ENCODE measurements around the gene SORCS2. TPM values are rescaled to one million over a fixed set of nuclear protein-coding genes. Genes with fewer than 3 reads are reported as not detected.

Gene SORCS2
- total RNA-seq, 4 donors from 2014 or later, result 0.48 to 1.8 (median 0.68) TPM; not detected in 1

DNA sequence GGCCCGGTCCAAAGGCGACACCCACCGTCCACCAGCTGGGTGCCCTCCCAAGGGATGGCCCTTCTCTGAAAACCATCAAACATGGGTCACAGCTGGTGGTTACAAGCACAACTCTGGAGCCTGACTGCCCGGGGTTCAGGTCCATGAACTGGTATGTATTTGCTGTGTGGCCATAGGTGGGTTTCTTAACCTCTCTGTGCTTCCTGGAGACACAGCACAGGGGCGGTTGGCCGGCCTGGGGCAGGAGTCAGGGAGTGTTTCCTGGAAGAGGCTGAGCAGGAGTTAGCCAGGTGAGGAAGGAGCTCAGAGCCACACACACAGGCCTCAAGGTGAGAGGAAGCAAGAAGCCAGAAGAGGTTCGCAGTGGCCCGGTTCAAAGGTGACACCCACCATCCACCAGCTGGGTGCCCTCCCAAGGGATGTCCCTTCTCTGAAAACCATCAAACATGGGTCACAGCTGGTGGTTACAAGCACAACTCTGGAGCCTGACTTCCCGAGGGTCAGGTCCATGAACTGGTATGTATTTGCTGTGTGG lies 486.0 kb downstream of the SORCS2 start:
- peaks cover 3% of the 10 kb centered on the region for H3K27me3 ChIP-seq
- no peak for DNase-seq
- H3K9me3 ChIP-seq, result no peaks in the 10 kb centered on the region
- no peak overlapping the region for H3K4me3 ChIP-seq
- H3K36me3 ChIP-seq, result no peaks in the 10 kb centered on the region
- 80% methylated on average over 6 of the region's 9 CpGs; no CpG with 5 or more reads in 1 of the 2 donors for WGBS, 2 donors (ENCODE audit: low coverage in 1 of 2)
- intact Hi-C loops (cut with DNase I; ENCODE audit: low total_unique reads) (no loop called here), in situ Hi-C loops (cut with MboI; ENCODE audit: low pct_ligation_motif_present in 1 of 4, low pct_unique_long_range_greater_than_20kb in 1 of 4, low sequenced_read_pairs in 3 of 4) (no loop called here)
- no peaks in the 10 kb centered on the region for H3K4me1 ChIP-seq
- TF ChIP-seq EP300 (IDR thresholded peaks at IDR 0.05; ENCODE audit: low read depth), result no peak
- no peak for TF ChIP-seq POLR2A (IDR thresholded peaks at IDR 0.05)
- TF ChIP-seq POLR2AphosphoS5 (IDR thresholded peaks at IDR 0.05), result no peak
- TF ChIP-seq, protein P1, sequence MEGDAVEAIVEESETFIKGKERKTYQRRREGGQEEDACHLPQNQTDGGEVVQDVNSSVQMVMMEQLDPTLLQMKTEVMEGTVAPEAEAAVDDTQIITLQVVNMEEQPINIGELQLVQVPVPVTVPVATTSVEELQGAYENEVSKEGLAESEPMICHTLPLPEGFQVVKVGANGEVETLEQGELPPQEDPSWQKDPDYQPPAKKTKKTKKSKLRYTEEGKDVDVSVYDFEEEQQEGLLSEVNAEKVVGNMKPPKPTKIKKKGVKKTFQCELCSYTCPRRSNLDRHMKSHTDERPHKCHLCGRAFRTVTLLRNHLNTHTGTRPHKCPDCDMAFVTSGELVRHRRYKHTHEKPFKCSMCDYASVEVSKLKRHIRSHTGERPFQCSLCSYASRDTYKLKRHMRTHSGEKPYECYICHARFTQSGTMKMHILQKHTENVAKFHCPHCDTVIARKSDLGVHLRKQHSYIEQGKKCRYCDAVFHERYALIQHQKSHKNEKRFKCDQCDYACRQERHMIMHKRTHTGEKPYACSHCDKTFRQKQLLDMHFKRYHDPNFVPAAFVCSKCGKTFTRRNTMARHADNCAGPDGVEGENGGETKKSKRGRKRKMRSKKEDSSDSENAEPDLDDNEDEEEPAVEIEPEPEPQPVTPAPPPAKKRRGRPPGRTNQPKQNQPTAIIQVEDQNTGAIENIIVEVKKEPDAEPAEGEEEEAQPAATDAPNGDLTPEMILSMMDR (IDR thresholded peaks at IDR 0.05), result no peak
- no peak overlapping the region for H3K27ac ChIP-seq

DNA sequence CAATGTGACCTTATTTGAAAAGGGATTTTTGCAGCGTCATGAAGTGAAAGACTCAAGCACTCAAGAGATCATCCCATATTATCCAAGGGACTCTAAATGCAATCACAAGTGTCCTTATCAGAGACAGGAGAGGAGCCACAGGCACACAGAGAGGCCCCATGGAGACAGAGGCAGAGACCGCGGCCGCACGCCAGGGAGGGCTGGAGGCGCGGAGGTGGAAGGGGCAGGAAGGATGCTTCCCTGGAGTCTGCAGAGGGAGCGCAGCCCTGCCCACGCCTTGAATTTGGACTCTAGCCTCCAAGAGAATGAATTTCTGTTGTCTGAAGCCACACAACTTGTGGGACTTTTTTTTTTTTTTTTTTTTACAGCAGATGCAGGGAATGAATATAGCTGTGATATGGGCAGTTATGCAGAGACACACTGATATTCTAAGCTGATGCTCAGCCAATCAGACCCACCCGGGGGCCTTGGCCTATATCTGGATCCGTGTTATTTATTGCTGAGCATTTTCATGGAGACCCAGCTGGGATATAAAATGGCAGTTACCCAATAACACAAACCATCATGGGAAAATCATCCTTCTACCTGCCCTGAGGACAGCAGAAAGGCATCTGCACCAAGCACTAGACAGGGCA lies 487.2 kb downstream of the SORCS2 start:
- in situ Hi-C loops (cut with MboI; ENCODE audit: low pct_ligation_motif_present in 1 of 4, low pct_unique_long_range_greater_than_20kb in 1 of 4, low sequenced_read_pairs in 3 of 4) (no loop called here), intact Hi-C loops (cut with DNase I; ENCODE audit: low total_unique reads) (no loop called here)
- DNase-seq, result no peak
- H3K36me3 ChIP-seq, result no peaks in the 10 kb centered on the region
- no peak overlapping the region for H3K27ac ChIP-seq
- no peak overlapping the region for H3K4me3 ChIP-seq
- 69% methylated on average over 11 of the region's 11 CpGs; no CpG with 5 or more reads in 1 of the 2 donors for WGBS, 2 donors (ENCODE audit: low coverage in 1 of 2)
- H3K27me3 ChIP-seq, result no peaks in the 10 kb centered on the region
- H3K4me1 ChIP-seq, result no peaks in the 10 kb centered on the region
- H3K9me3 ChIP-seq, result no peaks in the 10 kb centered on the region
- TF ChIP-seq POLR2A (IDR thresholded peaks at IDR 0.05), result no peak

DNA sequence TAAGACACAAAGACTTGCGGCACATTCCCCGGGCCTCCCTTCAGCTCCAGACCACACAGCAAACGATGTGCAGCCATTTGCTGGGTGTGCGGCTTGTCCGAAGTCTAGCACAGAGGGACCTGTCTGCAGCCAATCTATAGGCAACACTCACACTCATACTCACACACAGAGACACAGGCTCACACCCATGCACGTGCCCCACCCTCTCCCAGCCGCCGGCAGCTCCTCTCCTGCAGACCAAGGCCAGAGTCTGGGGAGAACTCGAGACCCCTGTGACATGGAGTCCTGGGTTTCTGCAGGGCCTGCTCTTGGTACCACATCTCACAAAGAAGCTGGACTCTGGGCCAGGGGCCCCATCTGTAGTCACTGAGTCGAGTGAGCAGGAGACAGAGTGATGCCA lies 487.8 kb downstream of the SORCS2 start:
- intact Hi-C loops (cut with DNase I; ENCODE audit: low total_unique reads), result no loop called here
- TF ChIP-seq EP300 (IDR thresholded peaks at IDR 0.05; ENCODE audit: low read depth), result no peak
- no peak for TF ChIP-seq POLR2A (IDR thresholded peaks at IDR 0.05)
- TF ChIP-seq, protein P1 (IDR thresholded peaks at IDR 0.05), result no peak
- no peak for TF ChIP-seq POLR2AphosphoS5 (IDR thresholded peaks at IDR 0.05)
- no peaks in the 10 kb centered on the region for H3K36me3 ChIP-seq
- in situ Hi-C loops (cut with MboI; ENCODE audit: low pct_ligation_motif_present in 1 of 4, low pct_unique_long_range_greater_than_20kb in 1 of 4, low sequenced_read_pairs in 3 of 4), result no loop called here
- H3K4me3 ChIP-seq, result no peak overlapping the region
- no peak for DNase-seq
- H3K4me1 ChIP-seq, result no peaks in the 10 kb centered on the region
- WGBS, 2 donors (ENCODE audit: low coverage in 1 of 2), result 86% methylated on average over 4 of the region's 10 CpGs; no CpG with 5 or more reads in 1 of the 2 donors
- no peaks in the 10 kb centered on the region for H3K27me3 ChIP-seq
- H3K27ac ChIP-seq, result no peak overlapping the region
- no peaks in the 10 kb centered on the region for H3K9me3 ChIP-seq

DNA sequence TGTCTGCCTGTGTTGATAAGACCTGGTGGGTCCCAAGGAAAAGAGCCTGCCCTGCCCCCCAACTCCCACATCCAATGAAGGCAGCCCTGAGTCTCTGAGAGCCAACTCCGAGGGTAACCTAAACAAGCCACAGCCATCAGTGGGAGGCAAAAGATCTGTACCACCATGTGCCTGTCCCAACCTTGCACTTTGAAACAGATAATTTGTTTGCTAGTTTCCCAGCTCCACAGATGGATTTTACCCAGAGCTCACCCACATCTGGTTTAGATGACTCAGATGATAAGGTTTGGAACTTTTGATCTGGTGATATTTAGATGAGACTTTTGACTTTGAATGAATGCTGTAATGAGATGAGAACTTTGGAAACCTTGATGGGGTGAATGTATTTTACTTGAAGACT lies 488.4 kb downstream of the SORCS2 start:
- Histone ChIP-seq H3K27me3 (no peaks in the 10 kb centered on the region), H3K9me3 (no peaks in the 10 kb centered on the region), H3K4me1 (no peaks in the 10 kb centered on the region), H3K36me3 (no peaks in the 10 kb centered on the region), H3K4me3 (no peak overlapping the region), H3K27ac (no peak overlapping the region)
- no peak for TF ChIP-seq POLR2AphosphoS5 (IDR thresholded peaks at IDR 0.05)
- TF ChIP-seq, protein P1 (IDR thresholded peaks at IDR 0.05), result no peak
- in situ Hi-C loops (cut with MboI; ENCODE audit: low pct_ligation_motif_present in 1 of 4, low pct_unique_long_range_greater_than_20kb in 1 of 4, low sequenced_read_pairs in 3 of 4), result no loop called here
- 80 to 100% methylated on average over 1 of the region's 1 CpG for WGBS, 2 donors (ENCODE audit: low coverage in 1 of 2)
- no peak for DNase-seq
- intact Hi-C loops (cut with DNase I; ENCODE audit: low total_unique reads), result no loop called here
